H7 (cell line): ENCODE results near the gene TFEB. TPM values are rescaled to one million over a fixed set of nuclear protein-coding genes. Genes with fewer than 3 reads are reported as not detected.

Source experiments
- total RNA-seq: library from RNA; depleted of rRNA; stranded (reverse); fragments of >200 nt; shearing (Covaris generic); gene quantifications from 2 replicates; pipeline ENCODE4 v1.2.3, GENCODE V29; 2014; rRNA removed

Gene TFEB
- total RNA-seq, 1 experiment from 2014 or later: 1.4 TPM

Other genes with a start within 250 kb of the TFEB start
- gene FOXP4, start 189.2 kb downstream of the TFEB start, total RNA-seq: 10.7 and 11.5 TPM in 2 replicates
- 205 and 262 TPM in 2 replicates for gene MDFI, start 97.1 kb downstream of the TFEB start, total RNA-seq
- gene PGC, start 11.8 kb upstream of the TFEB start, total RNA-seq: not detected in 2 replicates
- 2.2 and 4.2 TPM in 2 replicates for gene FRS3, start 44.3 kb upstream of the TFEB start, total RNA-seq
- not detected in 2 replicates for gene PRICKLE4, start 45.2 kb upstream of the TFEB start, total RNA-seq
- gene TOMM6, start 52.1 kb upstream of the TFEB start, total RNA-seq: 81.3 and 84.2 TPM in 2 replicates
- gene USP49, start 159.8 kb upstream of the TFEB start, total RNA-seq: 2.9 and 3.5 TPM in 2 replicates
- 42.2 and 52.5 TPM in 2 replicates for gene MED20, start 185.5 kb upstream of the TFEB start, total RNA-seq
- 34.6 and 43.2 TPM in 2 replicates for gene BYSL, start 185.9 kb upstream of the TFEB start, total RNA-seq
- gene CCND3, start 206.2 kb upstream of the TFEB start, total RNA-seq: 27.7 and 36.4 TPM in 2 replicates